ENCODE data around the gene IL17B.

Gene IL17B

GRCh38 chr5:149365418-149365817 is 13.7 kb downstream of the IL17B start:
- no peak for DNase-seq (ENCODE audit: low read depth)
- no peak for TF ChIP-seq CTCF (IDR thresholded peaks at IDR 0.05; ENCODE audit: low read depth, low read length, missing control alignments)
- H3K4me3 ChIP-seq (ENCODE audit: low read depth, low read length), result no peak overlapping the region
- in situ Hi-C loops (cut with HindIII; ENCODE audit: low sequenced_read_pairs), result no loop called here

- in situ Hi-C loops (cut with HindIII; ENCODE audit: low sequenced_read_pairs), result no loop called here
- H3K4me3 ChIP-seq (ENCODE audit: low read depth, low read length), result no peak overlapping the region
- no peak for TF ChIP-seq CTCF (IDR thresholded peaks at IDR 0.05; ENCODE audit: low read depth, low read length, missing control alignments)
- DNase-seq (ENCODE audit: low read depth), result no peak
Measured at GRCh38 chr5:149364719-149365118, 14.4 kb downstream of the IL17B start.

DNA sequence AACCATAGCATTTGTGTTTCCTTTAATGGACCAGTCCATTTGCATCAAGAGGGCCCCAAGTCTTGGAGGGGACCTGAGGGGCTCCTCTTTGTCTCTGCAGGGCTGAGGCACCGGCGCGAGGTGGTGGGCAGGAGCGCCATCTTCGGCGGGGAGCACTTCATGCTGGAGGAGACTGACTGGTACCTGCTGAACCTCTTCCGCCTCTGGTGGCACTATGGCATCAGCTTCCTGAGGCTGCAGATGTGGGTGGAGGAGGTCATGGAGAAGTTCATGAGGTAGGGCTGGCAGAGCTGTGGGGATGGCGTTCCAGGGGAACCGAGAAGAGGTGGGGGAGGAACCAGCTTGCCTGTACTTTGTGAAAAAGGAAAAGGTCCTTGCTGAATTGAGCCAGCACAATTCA is 15.2 kb downstream of the IL17B start:
- no peak for DNase-seq (ENCODE audit: low read depth)
- TF ChIP-seq CTCF (IDR thresholded peaks at IDR 0.05; ENCODE audit: low read depth, low read length, missing control alignments), result no peak
- no peak overlapping the region for H3K4me3 ChIP-seq (ENCODE audit: low read depth, low read length)
- in situ Hi-C loops (cut with HindIII; ENCODE audit: low sequenced_read_pairs), result no loop called here

DNA sequence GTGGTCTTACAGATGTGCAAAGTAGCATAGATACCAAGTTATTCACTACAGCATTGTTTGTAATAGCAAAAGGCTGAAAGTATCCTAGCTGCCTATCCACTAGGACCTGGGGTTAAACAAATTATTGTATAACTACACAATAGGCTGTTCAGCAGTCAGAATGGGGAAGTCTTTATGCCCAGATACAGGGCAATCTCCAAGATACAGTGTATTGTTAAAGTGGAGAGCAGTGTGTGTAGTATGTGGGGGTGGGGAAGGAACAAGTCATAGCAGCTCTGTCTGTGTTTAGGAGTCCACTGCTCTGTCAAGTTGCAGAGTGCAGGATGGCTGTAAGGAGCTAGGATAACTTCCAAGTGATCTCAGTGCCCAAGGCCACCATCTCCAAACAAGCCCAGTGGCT is 15.7 kb downstream of the IL17B start:
- in situ Hi-C loops (cut with HindIII; ENCODE audit: low sequenced_read_pairs), result no loop called here
- no peak overlapping the region for H3K4me3 ChIP-seq (ENCODE audit: low read depth, low read length)
- no peak for TF ChIP-seq CTCF (IDR thresholded peaks at IDR 0.05; ENCODE audit: low read depth, low read length, missing control alignments)
- no peak for DNase-seq (ENCODE audit: low read depth)

GRCh38 chr5:149362541-149362940 is 16.6 kb downstream of the IL17B start:
- no peak for TF ChIP-seq CTCF (IDR thresholded peaks at IDR 0.05; ENCODE audit: low read depth, low read length, missing control alignments)
- no peak for DNase-seq (ENCODE audit: low read depth)
- in situ Hi-C loops (cut with HindIII; ENCODE audit: low sequenced_read_pairs), result no loop called here
- H3K4me3 ChIP-seq (ENCODE audit: low read depth, low read length), result no peak overlapping the region

DNA sequence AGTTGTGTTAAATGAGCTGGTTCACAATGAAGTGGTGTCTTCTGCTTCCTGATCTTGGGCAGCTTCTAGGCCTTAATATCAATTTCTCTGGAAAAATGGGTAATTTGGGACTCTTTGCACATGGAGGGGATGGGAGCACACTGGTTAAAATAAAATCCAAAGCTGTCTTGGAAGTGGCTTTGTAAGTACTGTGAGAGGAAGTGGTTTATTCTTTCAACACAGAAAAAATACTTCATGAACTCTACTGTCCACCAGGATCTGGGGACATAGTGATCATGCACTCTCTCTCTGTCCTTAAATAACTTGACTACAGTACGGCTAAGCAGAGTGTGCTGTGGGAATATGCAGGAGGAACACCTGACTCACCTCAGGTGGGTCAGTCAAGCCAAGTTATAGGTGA is 18.8 kb downstream of the IL17B start:
- DNase-seq (ENCODE audit: low read depth), result no peak
- TF ChIP-seq CTCF (IDR thresholded peaks at IDR 0.05; ENCODE audit: low read depth, low read length, missing control alignments), result no peak
- no peak overlapping the region for H3K4me3 ChIP-seq (ENCODE audit: low read depth, low read length)
- in situ Hi-C loops (cut with HindIII; ENCODE audit: low sequenced_read_pairs), result no loop called here
